ENCODE data around the gene DNAJC13.

- TF ChIP-seq ZNF70 (CRISPR knock-in tag; IDR thresholded peaks at IDR 0.05) (no peak), ARNTL (CRISPR knock-in tag; IDR thresholded peaks at IDR 0.05; ENCODE audit: borderline replicate concordance, low read depth) (no peak), ZFP30 (CRISPR knock-in tag; IDR thresholded peaks at IDR 0.05) (no peak), ZC3H10 (CRISPR knock-in tag; IDR thresholded peaks at IDR 0.05) (no peak), ZNF8 (CRISPR knock-in tag; IDR thresholded peaks at IDR 0.05) (no peak), ZFP3 (CRISPR knock-in tag; IDR thresholded peaks at IDR 0.05) (no peak), SNAI2 (CRISPR knock-in tag; IDR thresholded peaks at IDR 0.05) (no peak), TCF4 (CRISPR knock-in tag; IDR thresholded peaks at IDR 0.05; ENCODE audit: borderline replicate concordance) (no peak), ISL1 (CRISPR knock-in tag; IDR thresholded peaks at IDR 0.05) (no peak)
- TF ChIP-seq, protein P1, sequence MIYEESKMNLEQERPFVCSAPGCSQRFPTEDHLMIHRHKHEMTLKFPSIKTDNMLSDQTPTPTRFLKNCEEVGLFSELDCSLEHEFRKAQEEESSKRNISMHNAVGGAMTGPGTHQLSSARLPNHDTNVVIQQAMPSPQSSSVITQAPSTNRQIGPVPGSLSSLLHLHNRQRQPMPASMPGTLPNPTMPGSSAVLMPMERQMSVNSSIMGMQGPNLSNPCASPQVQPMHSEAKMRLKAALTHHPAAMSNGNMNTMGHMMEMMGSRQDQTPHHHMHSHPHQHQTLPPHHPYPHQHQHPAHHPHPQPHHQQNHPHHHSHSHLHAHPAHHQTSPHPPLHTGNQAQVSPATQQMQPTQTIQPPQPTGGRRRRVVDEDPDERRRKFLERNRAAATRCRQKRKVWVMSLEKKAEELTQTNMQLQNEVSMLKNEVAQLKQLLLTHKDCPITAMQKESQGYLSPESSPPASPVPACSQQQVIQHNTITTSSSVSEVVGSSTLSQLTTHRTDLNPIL (CRISPR knock-in tag; IDR thresholded peaks at IDR 0.05; ENCODE audit: low read depth) = no peak
- TF ChIP-seq, protein P2, sequence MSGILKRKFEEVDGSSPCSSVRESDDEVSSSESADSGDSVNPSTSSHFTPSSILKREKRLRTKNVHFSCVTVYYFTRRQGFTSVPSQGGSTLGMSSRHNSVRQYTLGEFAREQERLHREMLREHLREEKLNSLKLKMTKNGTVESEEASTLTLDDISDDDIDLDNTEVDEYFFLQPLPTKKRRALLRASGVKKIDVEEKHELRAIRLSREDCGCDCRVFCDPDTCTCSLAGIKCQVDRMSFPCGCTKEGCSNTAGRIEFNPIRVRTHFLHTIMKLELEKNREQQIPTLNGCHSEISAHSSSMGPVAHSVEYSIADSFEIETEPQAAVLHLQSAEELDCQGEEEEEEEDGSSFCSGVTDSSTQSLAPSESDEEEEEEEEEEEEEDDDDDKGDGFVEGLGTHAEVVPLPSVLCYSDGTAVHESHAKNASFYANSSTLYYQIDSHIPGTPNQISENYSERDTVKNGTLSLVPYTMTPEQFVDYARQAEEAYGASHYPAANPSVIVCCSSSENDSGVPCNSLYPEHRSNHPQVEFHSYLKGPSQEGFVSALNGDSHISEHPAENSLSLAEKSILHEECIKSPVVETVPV (CRISPR knock-in tag; IDR thresholded peaks at IDR 0.05) = no peak
Observed at GRCh38 chr3:132444383-132444782, 27.1 kb downstream of the DNAJC13 start.
